ENCODE results near the gene SECTM1. TPM values are rescaled to one million over a fixed set of nuclear protein-coding genes. Genes with fewer than 3 reads are reported as not detected.
"Not testable (repeated sequence)": the region's sequence is repeated elsewhere in the genome, so short reads cannot be mapped to it uniquely, and the experiment has no call there.

The SECTM1 gene
- total RNA-seq, 1 experiment from 2014 or later, result 10.4 TPM

- H3K4me3 Mint-ChIP-seq (ENCODE audit: low read depth, unreplicated experiment), result no peak overlapping the region
- TF ChIP-seq, protein P1, sequence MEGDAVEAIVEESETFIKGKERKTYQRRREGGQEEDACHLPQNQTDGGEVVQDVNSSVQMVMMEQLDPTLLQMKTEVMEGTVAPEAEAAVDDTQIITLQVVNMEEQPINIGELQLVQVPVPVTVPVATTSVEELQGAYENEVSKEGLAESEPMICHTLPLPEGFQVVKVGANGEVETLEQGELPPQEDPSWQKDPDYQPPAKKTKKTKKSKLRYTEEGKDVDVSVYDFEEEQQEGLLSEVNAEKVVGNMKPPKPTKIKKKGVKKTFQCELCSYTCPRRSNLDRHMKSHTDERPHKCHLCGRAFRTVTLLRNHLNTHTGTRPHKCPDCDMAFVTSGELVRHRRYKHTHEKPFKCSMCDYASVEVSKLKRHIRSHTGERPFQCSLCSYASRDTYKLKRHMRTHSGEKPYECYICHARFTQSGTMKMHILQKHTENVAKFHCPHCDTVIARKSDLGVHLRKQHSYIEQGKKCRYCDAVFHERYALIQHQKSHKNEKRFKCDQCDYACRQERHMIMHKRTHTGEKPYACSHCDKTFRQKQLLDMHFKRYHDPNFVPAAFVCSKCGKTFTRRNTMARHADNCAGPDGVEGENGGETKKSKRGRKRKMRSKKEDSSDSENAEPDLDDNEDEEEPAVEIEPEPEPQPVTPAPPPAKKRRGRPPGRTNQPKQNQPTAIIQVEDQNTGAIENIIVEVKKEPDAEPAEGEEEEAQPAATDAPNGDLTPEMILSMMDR (IDR thresholded peaks at IDR 0.05; ENCODE audit: unreplicated experiment), result no peak
- BruUV-seq (replicated peaks), result no TSS peak
- CTCF ChIA-PET, result no interaction called here
- no peak for DNase-seq
- peaks cover 48% of the 10 kb centered on the region for H3K27me3 Mint-ChIP-seq (ENCODE audit: unreplicated experiment)
- H3K36me3 Mint-ChIP-seq (ENCODE audit: insufficient read depth, unreplicated experiment), result no peaks in the 10 kb centered on the region
- no peak overlapping the region for H3K27ac Mint-ChIP-seq (ENCODE audit: unreplicated experiment)
- peaks cover under 1% of the 10 kb centered on the region for H3K4me1 Mint-ChIP-seq (ENCODE audit: low read depth, unreplicated experiment)
- no peaks in the 10 kb centered on the region for H3K9me3 Mint-ChIP-seq (ENCODE audit: low read depth, unreplicated experiment)
- intact Hi-C loops (cut with micrococcal nuclease; ENCODE audit: unreplicated experiment), result no loop called here
Measured at GRCh38 chr17:82376042-82376730, 42.6 kb upstream of the SECTM1 start.

DNA sequence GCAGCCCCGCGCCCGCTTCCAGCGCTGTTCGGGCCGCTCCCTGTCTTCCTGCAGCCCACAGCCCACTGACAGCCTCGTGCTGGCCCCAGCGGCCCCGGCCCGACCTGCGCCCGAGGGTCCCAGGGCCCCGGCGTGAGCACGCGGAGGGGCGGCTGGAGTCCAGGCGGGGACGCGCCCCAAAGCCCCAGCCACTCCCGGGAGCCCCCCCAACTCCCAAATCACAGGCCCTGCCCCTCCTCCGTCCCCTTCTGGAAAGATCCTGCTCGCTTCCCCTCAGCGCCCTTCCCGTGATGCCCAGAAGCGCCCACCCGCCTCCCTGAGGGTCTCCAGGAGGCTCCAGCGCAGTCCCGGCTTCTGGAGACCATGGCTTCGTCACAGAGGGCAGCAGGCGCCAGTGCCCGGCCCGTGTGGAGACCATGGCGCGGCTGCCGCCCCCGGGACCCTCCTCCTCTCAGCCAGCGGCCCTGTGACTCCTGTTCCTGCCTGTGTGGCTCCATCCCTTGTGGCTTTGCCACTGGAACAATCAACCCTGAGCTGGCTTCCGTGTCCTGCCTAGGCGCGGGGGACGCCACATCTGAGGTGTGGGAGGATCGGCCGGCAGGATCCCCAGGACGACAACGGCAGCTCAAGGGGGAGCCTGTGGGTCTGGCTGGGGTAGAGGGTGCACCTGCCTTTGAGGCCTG lies 41.9 kb upstream of the SECTM1 start:
- intact Hi-C loops (cut with micrococcal nuclease; ENCODE audit: unreplicated experiment), result no loop called here
- no peaks in the 10 kb centered on the region for H3K4me1 Mint-ChIP-seq (ENCODE audit: low read depth, unreplicated experiment)

DNA sequence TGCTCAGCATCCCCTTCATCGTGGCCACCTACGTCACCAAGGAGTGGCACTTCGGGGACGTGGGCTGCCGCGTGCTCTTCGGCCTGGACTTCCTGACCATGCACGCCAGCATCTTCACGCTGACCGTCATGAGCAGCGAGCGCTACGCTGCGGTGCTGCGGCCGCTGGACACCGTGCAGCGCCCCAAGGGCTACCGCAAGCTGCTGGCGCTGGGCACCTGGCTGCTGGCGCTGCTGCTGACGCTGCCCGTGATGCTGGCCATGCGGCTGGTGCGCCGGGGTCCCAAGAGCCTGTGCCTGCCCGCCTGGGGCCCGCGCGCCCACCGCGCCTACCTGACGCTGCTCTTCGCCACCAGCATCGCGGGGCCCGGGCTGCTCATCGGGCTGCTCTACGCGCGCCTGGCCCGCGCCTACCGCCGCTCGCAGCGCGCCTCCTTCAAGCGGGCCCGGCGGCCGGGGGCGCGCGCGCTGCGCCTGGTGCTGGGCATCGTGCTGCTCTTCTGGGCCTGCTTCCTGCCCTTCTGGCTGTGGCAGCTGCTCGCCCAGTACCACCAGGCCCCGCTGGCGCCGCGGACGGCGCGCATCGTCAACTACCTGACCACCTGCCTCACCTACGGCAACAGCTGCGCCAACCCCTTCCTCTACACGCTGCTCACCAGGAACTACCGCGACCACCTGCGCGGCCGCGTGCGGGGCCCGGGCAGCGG lies 41.2 kb upstream of the SECTM1 start:
- no peak overlapping the region for H3K27ac Mint-ChIP-seq (ENCODE audit: unreplicated experiment)
- TF ChIP-seq, protein P1 (IDR thresholded peaks at IDR 0.05; ENCODE audit: unreplicated experiment), result no peak
- BruUV-seq (replicated peaks), result no TSS peak
- no peaks in the 10 kb centered on the region for H3K36me3 Mint-ChIP-seq (ENCODE audit: insufficient read depth, unreplicated experiment)
- CTCF ChIA-PET, result no interaction called here
- DNase-seq, result no peak
- intact Hi-C loops (cut with micrococcal nuclease; ENCODE audit: unreplicated experiment), result no loop called here
- no peaks in the 10 kb centered on the region for H3K9me3 Mint-ChIP-seq (ENCODE audit: low read depth, unreplicated experiment)
- no peak overlapping the region for H3K4me3 Mint-ChIP-seq (ENCODE audit: low read depth, unreplicated experiment)
- H3K4me1 Mint-ChIP-seq (ENCODE audit: low read depth, unreplicated experiment), result no peaks in the 10 kb centered on the region
- peaks cover 45% of the 10 kb centered on the region for H3K27me3 Mint-ChIP-seq (ENCODE audit: unreplicated experiment)

More for the DNA sequence above, 41.9 kb upstream of the SECTM1 start:
- H3K9me3 Mint-ChIP-seq (ENCODE audit: low read depth, unreplicated experiment), result no peaks in the 10 kb centered on the region
- TF ChIP-seq, protein P1 (IDR thresholded peaks at IDR 0.05; ENCODE audit: unreplicated experiment), result no peak
- no peak overlapping the region for H3K27ac Mint-ChIP-seq (ENCODE audit: unreplicated experiment)
- peaks cover 48% of the 10 kb centered on the region for H3K27me3 Mint-ChIP-seq (ENCODE audit: unreplicated experiment)
- no peak overlapping the region for H3K4me3 Mint-ChIP-seq (ENCODE audit: low read depth, unreplicated experiment)
- H3K36me3 Mint-ChIP-seq (ENCODE audit: insufficient read depth, unreplicated experiment), result no peaks in the 10 kb centered on the region
- no TSS peak for BruUV-seq (replicated peaks)
- DNase-seq, result no peak
- CTCF ChIA-PET, result no interaction called here

- Mint-ChIP-seq H3K27ac (ENCODE audit: unreplicated experiment) (no peak overlapping the region), H3K4me1 (ENCODE audit: low read depth, unreplicated experiment) (no peaks in the 10 kb centered on the region), H3K27me3 (ENCODE audit: unreplicated experiment) (peaks cover 37% of the 10 kb centered on the region), H3K36me3 (ENCODE audit: insufficient read depth, unreplicated experiment) (no peaks in the 10 kb centered on the region), H3K4me3 (ENCODE audit: low read depth, unreplicated experiment) (no peak overlapping the region), H3K9me3 (ENCODE audit: low read depth, unreplicated experiment) (no peaks in the 10 kb centered on the region)
- CTCF ChIA-PET, result no interaction called here
- TF ChIP-seq, protein P1 (IDR thresholded peaks at IDR 0.05; ENCODE audit: unreplicated experiment), result no peak
- no TSS peak for BruUV-seq (replicated peaks)
- intact Hi-C loops (cut with micrococcal nuclease; ENCODE audit: unreplicated experiment), result no loop called here
- no peak for DNase-seq
Measured at GRCh38 chr17:82373731-82374625, 40.4 kb upstream of the SECTM1 start.

GRCh38 chr17:82373072-82373452 lies 39.5 kb upstream of the SECTM1 start:
- H3K27ac Mint-ChIP-seq (ENCODE audit: unreplicated experiment), result not testable (repeated sequence)

More at GRCh38 chr17:82373072-82373452, 39.5 kb upstream of the SECTM1 start:
- intact Hi-C loops (cut with micrococcal nuclease; ENCODE audit: unreplicated experiment); BruUV-seq (replicated peaks); DNase-seq; CTCF ChIA-PET; H3K36me3 Mint-ChIP-seq (ENCODE audit: insufficient read depth, unreplicated experiment); H3K4me1 Mint-ChIP-seq (ENCODE audit: low read depth, unreplicated experiment); H3K4me3 Mint-ChIP-seq (ENCODE audit: low read depth, unreplicated experiment); H3K9me3 Mint-ChIP-seq (ENCODE audit: low read depth, unreplicated experiment): not testable (repeated sequence)
- peaks cover 28% of the 10 kb centered on the region for H3K27me3 Mint-ChIP-seq (ENCODE audit: unreplicated experiment)

Measured in Calu3 (cell line).